H1 (cell line): ENCODE measurements around the gene MBNL2. TPM values are rescaled to one million over a fixed set of nuclear protein-coding genes. Genes with fewer than 3 reads are reported as not detected.

Source experiments
- CTCF ChIA-PET: fragments of 300-600 bp; sonication (Branson Sonifier 250); formaldehyde crosslinking; loops from one replicate; lab custom pipeline; 2021; ENCODE audit not compliant: partially characterized antibody; lab: Charles Lee
- POLR2A ChIA-PET: fragments of 300-600 bp; sonication (Branson Sonifier 250); formaldehyde crosslinking; loops from one replicate; lab custom pipeline; 2021; ENCODE audit warnings: inconsistent platforms; ENCODE audit not compliant: partially characterized antibody; lab: Charles Lee
- DNase-seq, 2 experiments: peaks; one replicate each; pipeline versions ENCODE4 v3.0.0 to v3.0.0-alpha.2; 2010 to 2022; ENCODE audit warnings: low spot score in 2 of 2, low read depth in 1 of 2, mixed read lengths in 1 of 2
- FAIRE-seq: peaks from 2 replicates; lab custom pipeline; 2011; peaks lifted over from hg19 to GRCh38; lab: Jason Lieb, UNC
- H2AFZ ChIP-seq: 2 replicates; pipeline ENCODE4 v1.8.1; 2012; ENCODE audit warnings: low read length, inconsistent platforms
- H2AK5ac ChIP-seq: 2 replicates; pipeline ENCODE4 v1.6.1; 2013; ENCODE audit warnings: low read depth, low read length
- H2BK120ac ChIP-seq: replicated peaks from 2 replicates; pipeline ENCODE3; 2013; ENCODE audit warnings: low read depth, low read length, inconsistent platforms
- H2BK12ac ChIP-seq: 2 replicates; pipeline ENCODE4 v1.6.1; 2013; ENCODE audit warnings: low read depth, low read length
- H2BK15ac ChIP-seq: 2 replicates; pipeline ENCODE4 v1.6.1; 2013; ENCODE audit warnings: low read length
- H2BK20ac ChIP-seq: 2 replicates; pipeline ENCODE4 v1.6.1; 2013; ENCODE audit warnings: low read length
- H2BK5ac ChIP-seq: 2 replicates; pipeline ENCODE4 v1.6.1; 2013; ENCODE audit warnings: low read depth, low read length
- H3K14ac ChIP-seq: 2 replicates; pipeline ENCODE4 v1.6.1; 2013; ENCODE audit warnings: inconsistent platforms; ENCODE audit not compliant: insufficient read length
- H3K18ac ChIP-seq: 2 replicates; pipeline ENCODE4 v1.6.1; 2013; ENCODE audit warnings: low read length; ENCODE audit errors: extremely low read depth
- H3K23ac ChIP-seq: 2 replicates; pipeline ENCODE4 v1.6.1; 2013; ENCODE audit warnings: inconsistent platforms; ENCODE audit not compliant: insufficient read length
- H3K23me2 ChIP-seq: 2 replicates; pipeline ENCODE4 v1.6.1; 2013; ENCODE audit warnings: low read depth, low read length
- H3K27ac ChIP-seq: 2 replicates; pipeline ENCODE4 v1.6.1; 2011; ENCODE audit warnings: low read depth, low read length, inconsistent platforms
- H3K27me3 ChIP-seq, 4 experiments: replicated peaks in 1 of 4; 1 replicate in 1 of 4; 2 replicates in 3 of 4; pipeline versions ENCODE4 v1.6.1 to v1.8.1; 2011 to 2013; ENCODE audit warnings: low read length in 3 of 4, mild to moderate bottlenecking in 3 of 4, inconsistent platforms in 2 of 4, mixed read lengths in 2 of 4, moderate library complexity in 1 of 4; ENCODE audit not compliant: control insufficient read depth in 3 of 4, insufficient read depth in 3 of 4; ENCODE audit errors: extremely low read depth in 1 of 4
- H3K36me3 ChIP-seq, 4 experiments: 2 replicates each; pipeline versions ENCODE4 v1.6.1 to v1.8.1; 2011 to 2013; ENCODE audit warnings: mild to moderate bottlenecking in 4 of 4, low read length in 3 of 4, moderate library complexity in 2 of 4, control low read depth in 1 of 4, inconsistent platforms in 1 of 4; ENCODE audit not compliant: insufficient read depth in 4 of 4, control insufficient read depth in 2 of 4
- H3K4ac ChIP-seq: replicated peaks from 2 replicates; pipeline ENCODE3; 2013; ENCODE audit warnings: low read length, low read depth, mixed read lengths, inconsistent platforms; ENCODE audit not compliant: insufficient read length
- H3K4me1 ChIP-seq, 4 experiments: replicated peaks in 1 of 4; 1 replicate in 1 of 4; 2 replicates in 3 of 4; pipeline versions ENCODE4 v1.6.1 to v1.8.1; 2011 to 2013; ENCODE audit warnings: low read length in 3 of 4, inconsistent platforms in 2 of 4, mixed read lengths in 1 of 4; ENCODE audit not compliant: insufficient read depth in 4 of 4, control insufficient read depth in 3 of 4
- H3K4me2 ChIP-seq, 2 experiments: 2 replicates each; pipeline versions ENCODE4 v1.6.1 to v1.8.1; 2011 to 2013; ENCODE audit warnings: low read depth in 2 of 2, low read length in 2 of 2, control low read depth in 1 of 2, inconsistent platforms in 1 of 2, mild to moderate bottlenecking in 1 of 2; ENCODE audit not compliant: insufficient read depth in 1 of 2
- H3K4me3 ChIP-seq, 4 experiments: fragments of 200-600, 300-600 bp in 1 of 4; sonication (generic), shearing (Covaris generic), sonication (Bioruptor Twin) in 1 of 4; 2 replicates each; pipeline versions ENCODE4 v1.5.1 to v1.8.1; 2011 to 2016; ENCODE audit warnings: low read length in 4 of 4, low read depth in 3 of 4, control low read depth in 2 of 4, inconsistent platforms in 2 of 4, mild to moderate bottlenecking in 2 of 4, mixed read lengths in 1 of 4, moderate library complexity in 1 of 4; ENCODE audit not compliant: insufficient read depth in 2 of 4; ENCODE audit errors: extremely low read depth in 1 of 4
- H3K56ac ChIP-seq: replicated peaks from 2 replicates; pipeline ENCODE3; 2013; ENCODE audit warnings: low read depth, mild to moderate bottlenecking, mixed read lengths, low read length, inconsistent platforms; ENCODE audit not compliant: insufficient read length
- H3K79me1 ChIP-seq: 2 replicates; pipeline ENCODE4 v1.6.1; 2013; ENCODE audit warnings: low read depth, low read length, control low read depth
- H3K79me2 ChIP-seq, 2 experiments: 2 replicates each; pipeline versions ENCODE4 v1.6.1 to v1.8.1; 2012 to 2013; ENCODE audit warnings: low read length in 2 of 2, mild to moderate bottlenecking in 2 of 2, inconsistent platforms in 1 of 2; ENCODE audit not compliant: insufficient read depth in 2 of 2, control insufficient read depth in 1 of 2
- H3K9ac ChIP-seq, 4 experiments: replicated peaks in 1 of 4; 1 replicate in 1 of 4; 2 replicates in 3 of 4; pipeline versions ENCODE4 v1.6.1 to v1.8.1; 2011 to 2013; ENCODE audit warnings: low read depth in 3 of 4, low read length in 3 of 4, control low read depth in 2 of 4, mild to moderate bottlenecking in 2 of 4, moderate library complexity in 2 of 4, inconsistent platforms in 1 of 4; ENCODE audit errors: extremely low read depth in 1 of 4
- H3K9me3 ChIP-seq, 2 experiments: 2 replicates each; pipeline versions ENCODE4 v1.6.1 to v1.8.1; 2012 to 2013; ENCODE audit warnings: mild to moderate bottlenecking in 2 of 2, moderate library complexity in 2 of 2, control low read depth in 1 of 2, inconsistent platforms in 1 of 2, low read depth in 1 of 2, low read length in 1 of 2, mixed read lengths in 1 of 2; ENCODE audit not compliant: insufficient read depth in 2 of 2
- H4K20me1 ChIP-seq, 2 experiments: replicated peaks in 1 of 2; 2 replicates each; pipeline versions ENCODE3 to v1.8.1; 2011 to 2013; ENCODE audit warnings: inconsistent platforms in 2 of 2, low read length in 2 of 2, mild to moderate bottlenecking in 1 of 2; ENCODE audit not compliant: insufficient read depth in 2 of 2, control insufficient read depth in 1 of 2
- H4K5ac ChIP-seq: 2 replicates; pipeline ENCODE4 v1.6.1; 2013; ENCODE audit warnings: low read length, low read depth, mixed read lengths, inconsistent platforms; ENCODE audit not compliant: insufficient read length
- H4K8ac ChIP-seq: 2 replicates; pipeline ENCODE4 v1.8.0; 2013; ENCODE audit warnings: mild to moderate bottlenecking, moderate library complexity, low read length, inconsistent platforms; ENCODE audit not compliant: insufficient read depth; ENCODE audit errors: extremely low read depth
- H4K91ac ChIP-seq: replicated peaks from 2 replicates; pipeline ENCODE3; 2013; ENCODE audit warnings: low read length, mixed read lengths, inconsistent platforms; ENCODE audit not compliant: insufficient read length
- KDM4A ChIP-seq: IDR thresholded peaks from one replicate; pipeline ENCODE4 v1.7.1; 2012; ENCODE audit warnings: low read depth, mild to moderate bottlenecking, moderate library complexity, low read length, inconsistent platforms; ENCODE audit not compliant: severe bottlenecking
- KDM5A ChIP-seq: fragments of 200-600 bp; IDR thresholded peaks from 2 replicates; pipeline ENCODE4 v1.7.1; 2012; ENCODE audit warnings: mild to moderate bottlenecking, low read length, inconsistent platforms, mixed read lengths
- SAP30 ChIP-seq: fragments of 300-600 bp; sonication (generic); IDR thresholded peaks from 2 replicates; pipeline ENCODE4 v1.7.1; 2012; ENCODE audit warnings: low read length, moderate library complexity, mild to moderate bottlenecking, inconsistent platforms; ENCODE audit not compliant: insufficient read depth, insufficient replicate concordance
- SIRT6 ChIP-seq: IDR thresholded peaks from one replicate; pipeline ENCODE4 v1.7.1; 2012; ENCODE audit warnings: low read length, inconsistent platforms
- WGBS, 2 experiments: shearing (Covaris generic) in 1 of 2; methylation state at CpG; one replicate each; pipeline versions ENCODE4 v1.1.6 to v1.1.7; 2013 to 2015; ENCODE audit warnings: low lambda C conversion rate in 2 of 2, mixed read lengths in 2 of 2, inconsistent platforms in 1 of 2, low coverage in 1 of 2, missing lambda C conversion rate in 1 of 2; ENCODE audit not compliant: insufficient replicate concordance in 2 of 2, insufficient coverage in 1 of 2, insufficient read length in 1 of 2; ENCODE audit errors: extremely low coverage in 1 of 2, missing lambda C conversion rate in 1 of 2; 5-methylcytosine and 5-hydroxymethylcytosine counted together
- polyA plus RNA-seq, 7 experiments: library from polyadenylated mRNA; depleted of rRNA in 3 of 7; stranded (reverse) in 5 of 7; unstranded in 2 of 7; fragments of >200 nt in 5 of 7; fragments of 200-250 nt in 2 of 7; gene quantifications; 1 replicate in 5 of 7; 2 replicates in 1 of 7; 4 replicates in 1 of 7; pipeline versions ENCODE4 v1.2.1 to v1.2.3, GENCODE V29; 2011 to 2013; ENCODE audit warnings: missing spikeins in 2 of 7, mixed read lengths in 2 of 7
- total RNA-seq: library from RNA; stranded (reverse); fragmentation: NEBNext Ultra II Directional; extraction: Animal tissue kit (Norgen Biotek cat#: 25700); gene quantifications from 2 replicates; pipeline ENCODE4 v1.2.1, GENCODE V29; 2021

MBNL2 gene
- total and polyA plus RNA-seq, 2 of the 8 experiments (the other 6 are each of a cell fraction or from before 2014, with no cell fraction given) = 1.0 to 2.6 TPM

GRCh38 chr13:97435323-97435722 is 213.2 kb downstream of the MBNL2 start:
- H2BK20ac ChIP-seq = no peak overlapping the region
- no peak overlapping the region for H3K14ac ChIP-seq
- H3K23ac ChIP-seq = no peak overlapping the region
- H3K79me2 ChIP-seq = peaks cover 3 to 51% of the 10 kb centered on the region in 2 experiments; a peak in 3 of 4 replicates
- H4K5ac ChIP-seq = no peak overlapping the region
- no peak overlapping the region for H2BK15ac ChIP-seq
- H4K20me1 ChIP-seq = peaks cover 0 to 3% of the 10 kb centered on the region in 2 experiments
- peak overlapping the region in 1 of 4 experiments; percentile 91; a peak in 1 of 7 replicates for H3K9ac ChIP-seq
- no peaks in the 10 kb centered on the region for H3K27me3 ChIP-seq
- peaks cover 3% of the 10 kb centered on the region; the same call in 1 of the 2 replicates for H3K79me1 ChIP-seq
- peak overlapping the region; percentile 73 to 85 (median 80) for H3K4me3 ChIP-seq
- H3K9me3 ChIP-seq = no peaks in the 10 kb centered on the region
- H3K4me1 ChIP-seq = peaks cover 0 to 3% (median 1%) of the 10 kb centered on the region in 4 experiments; a peak in 2 of 7 replicates
- H2AK5ac ChIP-seq = no peak overlapping the region
- no peak overlapping the region for H3K18ac ChIP-seq
- H2BK5ac ChIP-seq = no peak overlapping the region
- H4K91ac ChIP-seq = no peak overlapping the region
- H4K8ac ChIP-seq = no peak overlapping the region
- H3K4ac ChIP-seq = no peak overlapping the region
- no peak overlapping the region for H2BK120ac ChIP-seq
- no peak overlapping the region for H2BK12ac ChIP-seq
- peaks cover 0 to 7% (median 0%) of the 10 kb centered on the region in 4 experiments; a peak in 2 of 8 replicates for H3K36me3 ChIP-seq
- no peak overlapping the region for H3K27ac ChIP-seq
- TF ChIP-seq SIRT6 = no peak
- TF ChIP-seq KDM5A = no peak
- TF ChIP-seq SAP30 = no peak
- TF ChIP-seq KDM4A = no peak
- DNase-seq (no peak), FAIRE-seq (no peak)
- peaks cover 12% of the 10 kb centered on the region for H3K23me2 ChIP-seq
- peak overlapping the region; percentile 84 to 93 for H3K4me2 ChIP-seq
- POLR2A ChIA-PET = interaction anchor here (0.8 to 0.9 kb wide), 2 partner anchors 11 to 23 kb away, joined by 3 to 4 read pairs; no protein-coding TSS in a partner anchor
- no peak overlapping the region for H3K56ac ChIP-seq
- 0 out of 2 replicates have a peak overlapping the region, but pooled peaks have one; percentile 90 for H2AFZ ChIP-seq
- CTCF ChIA-PET = interaction anchor here (0.6 kb wide), 1 partner anchor 146 kb away, joined by 4 read pairs; no protein-coding TSS in a partner anchor
- whole genome bisulfite sequencing, 2 experiments = 43% methylated on average over 3 of the region's 3 CpGs; no CpG with 5 or more reads in 1 of the 2 experiments
